ENCODE results near the gene RETREG2.

The RETREG2 gene

DNA sequence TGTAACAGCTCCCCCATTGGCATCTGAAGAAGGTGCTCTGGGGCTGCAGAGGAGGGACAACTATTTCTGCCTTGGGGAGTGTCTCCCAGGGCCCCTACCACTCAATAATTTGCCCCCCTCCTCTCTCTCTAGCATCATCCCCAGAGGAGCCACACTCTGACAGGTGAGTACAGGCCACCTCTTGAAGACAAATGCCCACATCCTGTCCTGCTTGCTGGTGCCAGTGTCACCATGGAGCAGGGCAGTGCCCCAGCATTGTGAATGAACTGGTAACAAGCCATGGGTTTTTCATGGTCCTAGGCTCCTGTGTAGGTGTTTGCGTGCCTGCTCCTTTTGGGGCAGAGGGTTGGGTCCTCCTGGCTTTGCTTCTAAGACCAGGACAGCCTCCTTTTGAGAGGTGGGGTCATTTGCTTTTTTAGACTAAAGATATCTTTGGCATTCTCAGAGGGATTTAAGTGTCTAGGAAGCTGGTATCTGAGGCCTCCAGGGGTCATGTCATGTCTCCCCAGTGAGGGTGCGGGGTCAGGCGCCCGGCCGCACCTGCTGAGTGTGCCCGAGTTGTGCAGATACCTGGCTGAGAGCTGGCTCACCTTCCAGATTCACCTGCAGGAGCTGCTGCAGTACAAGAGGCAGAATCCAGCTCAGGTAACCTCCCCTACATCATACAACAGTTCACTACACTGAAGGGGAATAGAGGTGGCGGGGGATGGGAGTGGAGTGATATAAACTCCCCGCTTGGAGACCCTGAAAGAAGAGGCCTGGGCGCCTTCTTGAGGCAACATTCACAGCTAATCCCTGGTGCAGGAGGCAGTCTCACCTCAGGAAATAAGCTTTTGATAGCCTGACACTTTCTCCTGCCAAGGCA is 1.8 kb downstream of the RETREG2 start:
- no peak overlapping the region for H3K27ac ChIP-seq (ENCODE audit: low read depth, low read length)
- peaks cover 7% of the 10 kb centered on the region for H3K79me2 ChIP-seq (ENCODE audit: control insufficient read depth, insufficient read depth, low read length, poor library complexity)
- no peaks in the 10 kb centered on the region for H3K27me3 ChIP-seq (ENCODE audit: insufficient read depth, low read length)
- H3K36me3 ChIP-seq (ENCODE audit: control insufficient read depth in 1 of 2, insufficient read depth in 2 of 2, low read length in 2 of 2): peaks cover 39 to 48% of the 10 kb centered on the region in 2 experiments
- H2AFZ ChIP-seq (ENCODE audit: insufficient read depth, low read length, poor library complexity): no peak overlapping the region
- no peak overlapping the region for H4K8ac ChIP-seq (ENCODE audit: low read depth, low read length)
- no peak overlapping the region for H4K12ac ChIP-seq (ENCODE audit: low read depth, low read length)
- WGBS (ENCODE audit: extremely low coverage, insufficient coverage, insufficient read length): no CpG with 5 or more reads among the region's 9 CpGs
- no peak overlapping the region for H3K4ac ChIP-seq (ENCODE audit: low read depth, low read length)
- DNase-seq: no peak
- H3K9ac ChIP-seq (ENCODE audit: low read length): no peak overlapping the region
- no peaks in the 10 kb centered on the region for H3K9me3 ChIP-seq (ENCODE audit: insufficient read depth, low read depth, low read length)
- no peak overlapping the region for H3K14ac ChIP-seq (ENCODE audit: low read length)
- no peak overlapping the region for H3K4me3 ChIP-seq (ENCODE audit: low read depth, low read length)
- peaks cover 3 to 9% of the 10 kb centered on the region in 2 experiments for H3K4me1 ChIP-seq (ENCODE audit: control insufficient read depth in 1 of 2, insufficient read depth in 2 of 2, low read length in 2 of 2)
- H2AK5ac ChIP-seq (ENCODE audit: low read length): no peak overlapping the region
- no peak overlapping the region for H2BK120ac ChIP-seq (ENCODE audit: insufficient read depth, low read length, poor library complexity)
- no peak overlapping the region for H2BK12ac ChIP-seq (ENCODE audit: low read length)
- H3K79me1 ChIP-seq (ENCODE audit: low read length): peaks cover 17% of the 10 kb centered on the region
- no peak overlapping the region for H3K4me2 ChIP-seq (ENCODE audit: low read length)
- no peak overlapping the region for H4K91ac ChIP-seq (ENCODE audit: low read depth, low read length)
- H3K23ac ChIP-seq (ENCODE audit: low read length): no peak overlapping the region
- no peak overlapping the region for H2BK5ac ChIP-seq (ENCODE audit: low read depth, low read length, poor library complexity)
- peak overlapping the region; percentile 21 for H3K18ac ChIP-seq (ENCODE audit: low read length)

- Histone ChIP-seq H4K91ac (ENCODE audit: low read depth, low read length) (no peak overlapping the region), H2BK5ac (ENCODE audit: low read depth, low read length, poor library complexity) (no peak overlapping the region), H2AK5ac (ENCODE audit: low read length) (no peak overlapping the region), H3K4me1 (ENCODE audit: control insufficient read depth in 1 of 2, insufficient read depth in 2 of 2, low read length in 2 of 2) (peaks cover 3 to 8% of the 10 kb centered on the region in 2 experiments), H3K79me2 (ENCODE audit: control insufficient read depth, insufficient read depth, low read length, poor library complexity) (peaks cover 7% of the 10 kb centered on the region), H3K4ac (ENCODE audit: low read depth, low read length) (no peak overlapping the region), H3K4me3 (ENCODE audit: low read depth, low read length) (no peak overlapping the region), H4K8ac (ENCODE audit: low read depth, low read length) (no peak overlapping the region), H3K9ac (ENCODE audit: low read length) (no peak overlapping the region), H2BK12ac (ENCODE audit: low read length) (no peak overlapping the region), H2AFZ (ENCODE audit: insufficient read depth, low read length, poor library complexity) (no peak overlapping the region), H3K14ac (ENCODE audit: low read length) (no peak overlapping the region), H3K27ac (ENCODE audit: low read depth, low read length) (no peak overlapping the region), H3K9me3 (ENCODE audit: insufficient read depth, low read depth, low read length) (no peaks in the 10 kb centered on the region), H3K79me1 (ENCODE audit: low read length) (peaks cover 17% of the 10 kb centered on the region), H3K36me3 (ENCODE audit: control insufficient read depth in 1 of 2, insufficient read depth in 2 of 2, low read length in 2 of 2) (peaks cover 38 to 47% of the 10 kb centered on the region in 2 experiments), H3K4me2 (ENCODE audit: low read length) (no peak overlapping the region), H3K27me3 (ENCODE audit: insufficient read depth, low read length) (no peaks in the 10 kb centered on the region), H3K23ac (ENCODE audit: low read length) (no peak overlapping the region), H2BK120ac (ENCODE audit: insufficient read depth, low read length, poor library complexity) (no peak overlapping the region), H4K12ac (ENCODE audit: low read depth, low read length) (no peak overlapping the region), H3K18ac (ENCODE audit: low read length) (no peak overlapping the region)
- DNase-seq: no peak
- no CpG with 5 or more reads among the region's 5 CpGs for WGBS (ENCODE audit: extremely low coverage, insufficient coverage, insufficient read length)
Measured at GRCh38 chr2:219180961-219181360, 2.9 kb downstream of the RETREG2 start.

DNA sequence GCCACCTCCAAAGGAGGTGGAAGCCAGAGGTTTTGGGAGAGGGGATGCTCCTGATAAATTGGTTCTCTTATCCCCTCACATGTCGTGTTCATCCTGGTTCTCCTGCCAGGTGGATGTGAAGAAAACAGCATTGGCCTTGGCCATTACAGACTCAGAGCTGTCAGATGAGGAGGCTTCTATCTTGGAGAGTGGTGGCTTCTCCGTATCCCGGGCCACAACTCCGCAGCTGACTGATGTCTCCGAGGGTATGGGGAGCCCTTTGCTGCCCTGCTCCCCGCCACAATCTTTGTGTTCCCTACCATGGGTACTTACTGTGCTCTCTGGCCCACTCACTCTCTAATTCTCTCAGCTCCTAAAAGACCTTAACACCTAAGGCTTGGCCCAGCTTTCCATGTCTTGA is 3.5 kb downstream of the RETREG2 start:
- Histone ChIP-seq H3K79me2 (ENCODE audit: control insufficient read depth, insufficient read depth, low read length, poor library complexity) (peaks cover 7% of the 10 kb centered on the region), H4K8ac (ENCODE audit: low read depth, low read length) (no peak overlapping the region), H3K4me2 (ENCODE audit: low read length) (no peak overlapping the region), H3K9ac (ENCODE audit: low read length) (no peak overlapping the region), H3K27me3 (ENCODE audit: insufficient read depth, low read length) (no peaks in the 10 kb centered on the region), H3K4ac (ENCODE audit: low read depth, low read length) (no peak overlapping the region), H3K9me3 (ENCODE audit: insufficient read depth, low read depth, low read length) (no peaks in the 10 kb centered on the region), H4K91ac (ENCODE audit: low read depth, low read length) (no peak overlapping the region), H2BK120ac (ENCODE audit: insufficient read depth, low read length, poor library complexity) (no peak overlapping the region), H3K79me1 (ENCODE audit: low read length) (peaks cover 14% of the 10 kb centered on the region), H3K4me1 (ENCODE audit: control insufficient read depth in 1 of 2, insufficient read depth in 2 of 2, low read length in 2 of 2) (peaks cover 3 to 6% of the 10 kb centered on the region in 2 experiments), H3K18ac (ENCODE audit: low read length) (no peak overlapping the region), H2BK12ac (ENCODE audit: low read length) (no peak overlapping the region), H4K12ac (ENCODE audit: low read depth, low read length) (no peak overlapping the region), H3K14ac (ENCODE audit: low read length) (no peak overlapping the region), H2AFZ (ENCODE audit: insufficient read depth, low read length, poor library complexity) (no peak overlapping the region), H3K36me3 (ENCODE audit: control insufficient read depth in 1 of 2, insufficient read depth in 2 of 2, low read length in 2 of 2) (peaks cover 38 to 47% of the 10 kb centered on the region in 2 experiments), H3K23ac (ENCODE audit: low read length) (no peak overlapping the region), H3K27ac (ENCODE audit: low read depth, low read length) (no peak overlapping the region), H3K4me3 (ENCODE audit: low read depth, low read length) (no peak overlapping the region), H2AK5ac (ENCODE audit: low read length) (no peak overlapping the region), H2BK5ac (ENCODE audit: low read depth, low read length, poor library complexity) (no peak overlapping the region)
- WGBS (ENCODE audit: extremely low coverage, insufficient coverage, insufficient read length): no CpG with 5 or more reads among the region's 6 CpGs
- no peak for DNase-seq

GRCh38 chr2:219182331-219183150 is 4.5 kb downstream of the RETREG2 start:
- DNase-seq: no peak
- Histone ChIP-seq H2BK120ac (ENCODE audit: insufficient read depth, low read length, poor library complexity) (no peak overlapping the region), H3K9me3 (ENCODE audit: insufficient read depth, low read depth, low read length) (no peaks in the 10 kb centered on the region), H3K27me3 (ENCODE audit: insufficient read depth, low read length) (no peaks in the 10 kb centered on the region), H3K27ac (ENCODE audit: low read depth, low read length) (no peak overlapping the region), H3K23ac (ENCODE audit: low read length) (no peak overlapping the region), H3K79me2 (ENCODE audit: control insufficient read depth, insufficient read depth, low read length, poor library complexity) (peaks cover 7% of the 10 kb centered on the region), H3K4me1 (ENCODE audit: control insufficient read depth in 1 of 2, insufficient read depth in 2 of 2, low read length in 2 of 2) (peaks cover 3 to 6% of the 10 kb centered on the region in 2 experiments), H3K79me1 (ENCODE audit: low read length) (peaks cover 6% of the 10 kb centered on the region), H4K12ac (ENCODE audit: low read depth, low read length) (no peak overlapping the region), H2AK5ac (ENCODE audit: low read length) (no peak overlapping the region), H3K4me3 (ENCODE audit: low read depth, low read length) (no peak overlapping the region), H4K8ac (ENCODE audit: low read depth, low read length) (no peak overlapping the region), H2BK5ac (ENCODE audit: low read depth, low read length, poor library complexity) (no peak overlapping the region), H3K9ac (ENCODE audit: low read length) (no peak overlapping the region), H3K18ac (ENCODE audit: low read length) (no peak overlapping the region), H3K4ac (ENCODE audit: low read depth, low read length) (no peak overlapping the region), H2BK12ac (ENCODE audit: low read length) (no peak overlapping the region), H3K14ac (ENCODE audit: low read length) (no peak overlapping the region), H2AFZ (ENCODE audit: insufficient read depth, low read length, poor library complexity) (no peak overlapping the region), H3K4me2 (ENCODE audit: low read length) (no peak overlapping the region), H4K91ac (ENCODE audit: low read depth, low read length) (no peak overlapping the region), H3K36me3 (ENCODE audit: control insufficient read depth in 1 of 2, insufficient read depth in 2 of 2, low read length in 2 of 2) (peaks cover 38 to 47% of the 10 kb centered on the region in 2 experiments)
- WGBS (ENCODE audit: extremely low coverage, insufficient coverage, insufficient read length): no CpG with 5 or more reads among the region's 8 CpGs
